ENCODE data around the gene MAP3K4. TPM values are rescaled to one million over a fixed set of nuclear protein-coding genes. Genes with fewer than 3 reads are reported as not detected.

Gene MAP3K4
- total RNA-seq, 4 donors from 2014 or later, result 22.8 to 33.8 (median 30.4) TPM

DNA sequence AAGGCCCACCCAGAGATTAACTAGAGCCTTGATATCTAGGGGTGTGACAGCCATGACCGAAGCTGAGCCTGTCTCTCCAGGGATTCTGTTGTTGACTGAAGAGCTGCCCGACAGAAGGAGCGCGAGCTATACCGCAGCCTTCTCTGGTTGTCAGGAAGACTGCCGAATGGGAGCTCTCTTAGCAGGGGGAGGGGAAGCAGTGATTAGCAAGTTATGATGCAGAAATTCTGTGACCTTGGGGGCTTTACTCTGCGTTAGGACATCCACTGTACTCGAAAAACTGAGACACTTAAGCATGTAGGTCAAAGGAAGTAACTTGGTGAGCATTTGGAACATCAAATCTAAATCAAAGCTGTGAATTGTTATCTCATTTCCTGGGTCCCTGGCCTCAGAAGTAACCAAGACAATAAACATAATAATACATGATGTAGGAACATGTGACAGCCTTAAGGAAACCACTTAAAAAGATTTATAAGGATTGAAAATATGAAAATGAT lies 84.7 kb downstream of the MAP3K4 start:
- no peak overlapping the region for H3K4me3 ChIP-seq (ENCODE audit: low read depth, poor library complexity, severe bottlenecking)
- intact Hi-C loops (cut with DNase I; ENCODE audit: low total_unique reads), result no loop called here
- no peak for TF ChIP-seq POLR2A (IDR thresholded peaks at IDR 0.05)
- TF ChIP-seq, protein P1, sequence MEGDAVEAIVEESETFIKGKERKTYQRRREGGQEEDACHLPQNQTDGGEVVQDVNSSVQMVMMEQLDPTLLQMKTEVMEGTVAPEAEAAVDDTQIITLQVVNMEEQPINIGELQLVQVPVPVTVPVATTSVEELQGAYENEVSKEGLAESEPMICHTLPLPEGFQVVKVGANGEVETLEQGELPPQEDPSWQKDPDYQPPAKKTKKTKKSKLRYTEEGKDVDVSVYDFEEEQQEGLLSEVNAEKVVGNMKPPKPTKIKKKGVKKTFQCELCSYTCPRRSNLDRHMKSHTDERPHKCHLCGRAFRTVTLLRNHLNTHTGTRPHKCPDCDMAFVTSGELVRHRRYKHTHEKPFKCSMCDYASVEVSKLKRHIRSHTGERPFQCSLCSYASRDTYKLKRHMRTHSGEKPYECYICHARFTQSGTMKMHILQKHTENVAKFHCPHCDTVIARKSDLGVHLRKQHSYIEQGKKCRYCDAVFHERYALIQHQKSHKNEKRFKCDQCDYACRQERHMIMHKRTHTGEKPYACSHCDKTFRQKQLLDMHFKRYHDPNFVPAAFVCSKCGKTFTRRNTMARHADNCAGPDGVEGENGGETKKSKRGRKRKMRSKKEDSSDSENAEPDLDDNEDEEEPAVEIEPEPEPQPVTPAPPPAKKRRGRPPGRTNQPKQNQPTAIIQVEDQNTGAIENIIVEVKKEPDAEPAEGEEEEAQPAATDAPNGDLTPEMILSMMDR (IDR thresholded peaks at IDR 0.05), result no peak
- DNase-seq (ENCODE audit: low spot score in 2 of 2), result no peak
- WGBS, 2 donors, result 74 to 87% methylated on average over 8 of the region's 8 CpGs

DNA sequence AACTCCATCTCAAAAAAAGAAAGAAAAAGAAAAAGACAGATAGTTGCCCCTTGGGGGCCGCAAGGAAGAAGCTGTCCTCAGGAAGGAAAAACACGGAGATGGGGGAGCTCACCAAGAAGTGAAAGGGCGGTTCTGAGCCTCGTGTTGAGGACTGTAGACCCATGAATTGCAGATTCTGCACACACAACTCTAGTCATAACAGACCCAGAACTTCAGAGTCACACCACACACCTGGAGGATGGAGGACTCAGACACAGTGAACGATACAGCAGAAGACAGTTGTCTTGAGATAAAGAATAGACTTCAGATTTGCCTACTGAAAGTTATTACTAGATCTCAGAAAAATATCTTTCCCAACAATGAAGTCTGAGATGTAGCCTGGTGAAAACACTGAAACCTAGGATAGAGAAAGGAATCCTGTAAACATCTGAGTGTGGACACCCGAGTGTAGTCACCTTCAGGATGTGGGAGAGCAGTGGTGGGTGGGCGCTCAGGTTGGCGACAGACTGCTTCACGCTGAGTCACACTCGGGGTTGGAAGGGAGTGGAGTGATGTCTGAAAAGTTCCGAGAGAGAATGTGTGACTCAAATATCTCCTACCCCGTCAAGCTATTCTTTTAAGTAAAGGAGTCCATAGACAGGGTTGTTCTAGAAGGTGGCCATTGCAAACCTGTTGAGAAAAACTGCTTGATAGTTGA lies 88.1 kb downstream of the MAP3K4 start:
- no peak overlapping the region for H3K4me3 ChIP-seq (ENCODE audit: low read depth, poor library complexity, severe bottlenecking)
- no peak for DNase-seq (ENCODE audit: low spot score in 2 of 2)
- TF ChIP-seq, protein P1 (IDR thresholded peaks at IDR 0.05), result no peak
- no peak for TF ChIP-seq POLR2A (IDR thresholded peaks at IDR 0.05)
- intact Hi-C loops (cut with DNase I; ENCODE audit: low total_unique reads), result no loop called here
- 84 to 87% methylated on average over 12 of the region's 12 CpGs for WGBS, 2 donors

DNA sequence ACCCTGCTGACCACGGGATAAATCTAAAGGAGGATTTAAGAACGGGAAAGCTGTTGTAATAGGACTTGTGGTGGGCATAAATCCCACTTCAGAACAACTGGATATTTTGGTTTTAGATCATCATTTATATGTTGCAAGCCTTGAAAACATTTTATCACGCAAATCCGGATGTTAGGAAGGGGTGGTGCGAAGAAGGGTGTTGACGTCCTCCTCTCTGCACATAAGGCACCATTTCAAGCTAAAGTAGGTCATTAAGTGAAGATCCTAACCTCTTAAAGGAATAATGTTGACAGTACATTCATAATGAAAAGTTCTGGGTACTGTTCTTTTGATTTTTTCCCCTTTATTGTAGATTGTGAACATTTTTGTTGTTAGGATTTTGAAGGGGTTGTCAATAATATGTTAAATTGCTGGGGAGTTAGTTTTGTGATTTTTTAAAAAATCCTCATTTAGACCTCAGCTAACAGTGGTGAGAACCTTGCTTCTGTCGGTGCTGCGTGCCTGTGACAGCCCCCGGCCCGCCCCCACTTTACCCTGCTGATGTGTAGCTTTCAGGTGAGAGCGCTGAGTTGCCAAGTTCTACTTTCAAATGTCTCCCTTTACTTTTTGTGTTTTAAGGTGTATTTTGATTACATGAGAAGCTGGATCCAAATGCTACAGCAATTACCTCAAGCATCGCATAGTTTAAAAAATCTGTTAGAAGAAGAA lies 88.8 kb downstream of the MAP3K4 start:
- H3K4me3 ChIP-seq (ENCODE audit: low read depth, poor library complexity, severe bottlenecking), result no peak overlapping the region
- TF ChIP-seq POLR2A (IDR thresholded peaks at IDR 0.05), result no peak
- TF ChIP-seq, protein P1 (IDR thresholded peaks at IDR 0.05), result no peak
- WGBS, 2 donors, result 90 to 94% methylated on average over 12 of the region's 12 CpGs
- intact Hi-C loops (cut with DNase I; ENCODE audit: low total_unique reads), result no loop called here
- DNase-seq (ENCODE audit: low spot score in 2 of 2), result no peak

GRCh38 chr6:161082215-161082614 lies 90.6 kb downstream of the MAP3K4 start:
- no peak overlapping the region for H3K4me3 ChIP-seq (ENCODE audit: low read depth, poor library complexity, severe bottlenecking)
- TF ChIP-seq, protein P1 (IDR thresholded peaks at IDR 0.05), result no peak
- no peak for TF ChIP-seq POLR2A (IDR thresholded peaks at IDR 0.05)
- DNase-seq (ENCODE audit: low spot score in 2 of 2), result no peak
- intact Hi-C loops (cut with DNase I; ENCODE audit: low total_unique reads), result no loop called here
- 82 to 88% methylated on average over 2 of the region's 2 CpGs for WGBS, 2 donors

DNA sequence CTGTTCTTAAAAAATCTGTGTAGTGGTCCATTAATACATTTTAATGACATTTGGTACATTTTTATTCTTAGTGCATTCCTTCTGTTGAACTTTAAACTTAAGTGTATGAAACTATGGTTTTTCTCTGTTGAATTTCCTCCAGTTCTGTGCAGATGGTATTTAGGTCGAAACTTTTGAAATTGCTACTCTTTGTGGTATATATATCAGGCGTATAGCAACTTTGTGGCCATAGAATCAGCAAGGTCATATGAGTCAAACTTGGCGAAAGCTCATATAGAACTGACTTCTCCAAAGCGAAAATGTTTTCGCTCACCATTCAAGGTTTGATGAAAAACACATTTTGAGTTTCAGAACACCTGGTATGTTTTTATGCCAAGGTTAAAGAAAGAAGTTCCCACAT lies 93.7 kb downstream of the MAP3K4 start:
- 91 to 93% methylated on average over 5 of the region's 5 CpGs for WGBS, 2 donors
- no peak for TF ChIP-seq POLR2A (IDR thresholded peaks at IDR 0.05)
- TF ChIP-seq, protein P1 (IDR thresholded peaks at IDR 0.05), result no peak
- no peak for DNase-seq (ENCODE audit: low spot score in 2 of 2)
- intact Hi-C loops (cut with DNase I; ENCODE audit: low total_unique reads), result no loop called here
- no peak overlapping the region for H3K4me3 ChIP-seq (ENCODE audit: low read depth, poor library complexity, severe bottlenecking)

Measured in lower leg skin (tissue), 4 donors.